Smooth muscle cell of the brain vasculature (primary cell): ENCODE measurements around the gene INSYN1.
"Not testable (repeated sequence)": the region's sequence is repeated elsewhere in the genome, so short reads cannot be mapped to it uniquely, and the experiment has no call there.

Experiments
- DNase-seq: peaks from one replicate; pipeline ENCODE4 v3.0.0-alpha.2; 2012; ENCODE audit warnings: low read depth, low spot score

The INSYN1 gene, protein sequence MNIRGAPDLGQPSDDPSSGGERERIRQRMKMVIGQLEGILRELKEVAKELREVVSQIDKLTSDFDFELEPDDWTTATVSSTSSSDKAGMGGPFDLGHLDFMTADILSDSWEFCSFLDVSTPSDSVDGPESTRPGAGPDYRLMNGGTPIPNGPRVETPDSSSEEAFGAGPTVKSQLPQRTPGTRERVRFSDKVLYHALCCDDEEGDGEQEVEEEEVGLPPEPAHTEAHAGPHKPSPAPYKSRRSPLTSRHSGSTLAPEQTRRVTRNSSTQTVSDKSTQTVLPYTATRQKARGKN

GRCh38 chr15:73753250-73754130, at the start of gene INSYN1:
Gene INSYN1 (minus strand): TSS chr15:73753351. CDS start chr15:73751130, 2,221 bp downstream.
- no peak for DNase-seq

DNA sequence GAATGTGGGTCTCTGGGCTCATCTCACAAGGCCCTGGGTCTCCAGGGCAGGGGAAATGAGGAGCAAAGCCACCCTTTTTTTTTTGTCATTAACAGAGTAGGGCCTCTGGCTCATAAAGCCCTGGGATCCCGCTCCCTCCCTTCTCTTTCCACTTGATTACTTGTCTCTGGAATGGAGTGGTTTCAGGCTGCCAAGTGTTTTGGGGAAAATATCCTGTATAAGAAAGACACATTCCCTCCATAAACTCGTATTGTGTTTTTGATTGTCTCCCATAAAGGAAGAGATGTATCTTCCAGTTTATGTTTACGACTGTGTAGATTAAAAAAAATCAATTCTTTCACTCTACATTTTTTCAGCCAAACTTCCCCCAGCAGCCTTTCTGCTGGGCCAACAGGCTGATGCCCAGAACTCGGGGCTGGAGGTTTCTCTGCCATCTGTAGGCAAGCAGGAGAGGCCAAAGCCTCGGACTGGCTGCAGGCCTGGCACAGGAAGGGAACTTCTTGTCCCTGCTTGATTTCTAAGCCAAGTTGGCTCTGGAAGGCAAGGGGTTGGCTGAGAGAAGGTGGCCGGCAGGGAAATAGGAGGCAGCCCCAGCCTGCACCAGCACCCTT, 49.4 kb upstream of the INSYN1 start:
- no peak for DNase-seq

DNA sequence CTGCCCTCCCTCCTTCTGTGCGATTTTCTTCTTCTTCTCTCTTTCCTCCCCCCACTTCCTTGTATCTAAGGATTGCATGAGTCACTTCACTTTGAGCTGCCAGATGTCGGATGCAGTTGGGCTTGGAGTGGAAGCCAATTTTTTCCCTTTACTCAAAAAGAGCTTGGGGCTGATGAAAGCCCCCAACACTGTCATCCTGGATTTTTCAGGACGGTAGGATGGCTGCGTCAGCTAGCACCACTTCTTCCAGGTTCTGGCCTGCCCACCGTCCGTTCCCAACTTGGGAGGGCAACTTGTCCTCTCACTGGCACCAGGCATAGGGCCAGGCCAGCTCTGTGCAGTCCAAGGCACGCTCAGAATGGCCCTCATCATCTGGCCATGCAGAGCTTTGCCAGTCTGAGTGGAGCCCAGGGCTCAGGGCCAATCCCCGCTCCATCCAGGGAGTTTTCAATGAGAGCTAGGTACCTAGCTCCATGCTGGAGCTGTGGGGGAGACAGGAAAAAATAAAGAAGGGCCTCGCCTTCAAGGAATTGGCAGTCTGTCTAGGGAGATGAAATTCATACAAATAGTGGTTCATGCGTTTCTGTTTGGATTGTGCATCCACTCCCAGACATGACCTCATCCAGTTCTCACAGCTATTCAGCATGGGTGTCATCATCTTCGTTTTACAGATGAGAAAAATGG, 47.7 kb upstream of the INSYN1 start:
- DNase-seq: peak; percentile 26

DNA sequence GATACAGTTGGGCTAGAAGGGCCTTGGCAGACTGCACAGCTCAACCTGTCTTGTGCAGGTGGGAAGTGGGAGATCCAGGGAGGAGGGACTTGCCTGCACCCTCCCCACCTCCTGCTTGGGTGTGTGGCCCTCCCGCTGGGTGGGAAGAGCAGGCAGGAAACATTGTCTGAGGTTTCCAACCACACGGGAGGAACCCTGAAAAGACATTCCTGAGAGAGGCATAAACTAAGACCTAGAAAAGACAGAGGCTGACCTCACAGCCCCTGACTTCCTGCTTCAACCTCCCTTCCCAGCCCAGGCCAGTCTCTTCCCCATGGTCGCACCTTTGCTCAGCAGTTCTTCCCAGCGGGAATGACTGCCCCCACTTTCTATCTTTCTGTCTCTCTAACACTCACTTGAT, 46.3 kb upstream of the INSYN1 start:
- DNase-seq: no peak

GRCh38 chr15:73797366-73798158, 44.4 kb upstream of the INSYN1 start:
- DNase-seq: no peak

GRCh38 chr15:73796331-73796831, 43.2 kb upstream of the INSYN1 start:
- no peak for DNase-seq

DNA sequence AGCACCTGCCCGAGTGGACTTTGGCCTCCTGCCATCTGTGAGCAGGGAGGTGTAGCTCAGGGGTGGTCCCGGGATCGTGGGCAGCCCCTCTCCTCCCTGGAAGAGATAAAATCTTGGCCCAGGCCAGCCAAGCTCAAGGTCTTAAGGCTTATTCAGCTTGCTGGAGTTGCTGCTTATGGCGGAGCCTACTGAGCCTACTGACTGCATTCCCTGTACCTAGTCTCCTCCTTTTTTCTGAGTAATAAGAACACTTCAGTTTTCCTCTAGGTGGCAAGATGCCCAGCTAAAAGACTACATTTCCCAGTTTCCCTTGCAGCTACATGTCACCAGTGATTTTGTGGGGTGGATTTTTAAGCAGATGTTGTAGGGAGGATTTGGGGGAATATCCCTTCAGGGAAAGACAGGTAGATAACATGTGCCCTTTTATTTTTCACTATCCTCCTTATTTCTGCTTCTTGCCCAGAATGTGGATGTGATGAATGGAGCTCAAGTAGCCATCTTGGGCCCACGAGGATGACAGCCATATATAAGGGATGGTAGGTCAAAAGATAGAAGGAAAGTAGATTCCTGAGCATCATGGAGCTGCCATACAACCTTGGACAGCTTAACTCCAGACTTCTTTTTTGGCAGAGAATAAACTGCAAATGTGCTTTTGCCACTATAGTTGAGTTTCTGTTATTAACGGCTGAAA, 41.4 kb upstream of the INSYN1 start:
- no peak for DNase-seq

GRCh38 chr15:73792899-73793541, 39.9 kb upstream of the INSYN1 start:
- DNase-seq: not testable (repeated sequence)

DNA sequence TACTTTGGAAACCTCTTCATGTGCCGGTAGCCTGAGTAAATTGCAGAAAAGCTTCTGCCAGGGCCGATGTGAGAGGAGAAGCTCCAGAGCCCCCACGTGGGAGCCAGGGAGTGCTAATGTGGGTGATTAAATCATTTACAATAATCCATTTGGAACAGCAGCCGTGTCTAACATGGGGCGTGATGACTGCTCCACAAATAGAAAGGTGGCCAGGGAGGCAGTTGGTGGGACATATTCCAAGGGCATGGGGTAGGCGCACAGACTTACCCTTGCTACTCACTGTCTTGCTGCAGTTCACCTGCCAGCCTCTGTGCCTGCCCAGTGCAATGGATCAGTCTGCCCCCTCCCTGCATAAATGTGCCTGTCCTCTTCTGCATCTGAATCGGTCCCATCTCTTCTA, 39.3 kb upstream of the INSYN1 start:
- DNase-seq: no peak

DNA sequence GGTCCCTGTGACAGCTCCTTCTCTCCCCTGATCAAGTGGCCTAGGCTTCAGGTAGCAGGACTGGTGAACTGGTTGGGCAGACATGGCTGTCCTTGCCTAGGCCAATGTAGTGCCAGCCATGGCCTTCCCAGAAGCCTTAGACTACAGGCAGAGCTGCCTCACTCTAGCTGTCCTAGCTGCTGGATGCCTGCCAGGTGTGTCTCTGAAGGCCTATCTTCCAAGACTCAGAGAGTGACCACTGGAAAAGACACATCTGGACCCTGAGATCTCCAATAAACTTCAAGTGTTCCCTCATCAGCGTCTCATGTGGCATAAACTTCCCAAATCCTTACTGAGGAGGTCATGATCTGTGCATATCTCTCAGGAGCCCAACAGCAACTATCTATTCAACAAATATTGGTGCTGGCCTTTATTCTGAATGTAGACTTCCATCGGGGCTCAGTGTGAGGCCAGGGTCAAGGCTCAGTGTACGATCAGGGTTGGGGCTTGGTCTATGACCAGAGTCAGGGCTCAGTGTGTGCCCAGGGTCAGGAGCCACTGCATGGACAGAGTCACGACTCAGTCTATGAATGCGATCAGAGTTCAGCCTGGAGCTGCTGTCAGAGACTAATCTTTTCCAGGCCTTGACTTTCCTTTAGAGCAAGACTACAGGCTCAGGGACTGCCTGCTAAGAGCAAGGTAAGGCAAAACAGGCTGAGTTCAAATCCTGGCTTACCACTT, 36.5 kb upstream of the INSYN1 start:
- DNase-seq: no peak

DNA sequence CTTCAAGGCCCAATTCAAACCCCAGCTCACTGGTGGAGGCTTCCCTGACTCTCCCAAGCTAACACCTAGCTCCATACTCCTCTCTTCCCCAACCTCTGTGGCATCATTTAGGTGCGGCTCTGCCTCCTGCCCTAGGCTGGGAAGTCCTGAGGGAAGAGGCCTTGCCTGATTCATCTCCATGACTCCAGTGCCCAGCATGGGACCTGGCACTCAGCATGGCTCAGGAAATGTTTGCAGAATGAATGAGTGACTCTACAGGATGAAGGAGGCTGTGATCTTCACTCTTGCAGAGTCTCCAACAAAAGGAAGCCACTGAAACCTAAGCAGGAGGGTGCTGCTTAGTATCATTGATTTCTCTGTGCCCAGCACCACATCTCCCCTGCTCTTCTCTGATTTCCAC, 34.5 kb upstream of the INSYN1 start:
- no peak for DNase-seq

DNA sequence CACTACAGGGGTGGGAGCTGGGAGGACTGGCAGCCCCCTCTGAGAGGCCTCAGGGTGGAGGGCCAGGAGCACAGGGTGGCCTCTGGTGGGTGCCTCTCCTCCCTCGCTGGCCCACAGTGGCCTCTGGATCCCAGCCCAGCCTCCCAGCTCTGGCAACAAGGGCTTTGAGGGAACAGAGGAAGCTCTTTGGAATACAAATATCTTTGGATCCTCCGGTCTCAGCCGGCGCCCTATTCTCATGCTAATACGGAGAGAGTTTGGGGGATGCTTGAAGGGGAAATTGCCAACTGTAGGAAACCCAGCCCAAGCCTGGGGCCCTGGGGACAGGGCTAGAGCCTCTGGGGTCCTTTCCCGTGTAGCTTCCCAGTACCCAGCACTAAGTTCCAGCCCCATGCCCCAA, 33.4 kb upstream of the INSYN1 start:
- DNase-seq: no peak

DNA sequence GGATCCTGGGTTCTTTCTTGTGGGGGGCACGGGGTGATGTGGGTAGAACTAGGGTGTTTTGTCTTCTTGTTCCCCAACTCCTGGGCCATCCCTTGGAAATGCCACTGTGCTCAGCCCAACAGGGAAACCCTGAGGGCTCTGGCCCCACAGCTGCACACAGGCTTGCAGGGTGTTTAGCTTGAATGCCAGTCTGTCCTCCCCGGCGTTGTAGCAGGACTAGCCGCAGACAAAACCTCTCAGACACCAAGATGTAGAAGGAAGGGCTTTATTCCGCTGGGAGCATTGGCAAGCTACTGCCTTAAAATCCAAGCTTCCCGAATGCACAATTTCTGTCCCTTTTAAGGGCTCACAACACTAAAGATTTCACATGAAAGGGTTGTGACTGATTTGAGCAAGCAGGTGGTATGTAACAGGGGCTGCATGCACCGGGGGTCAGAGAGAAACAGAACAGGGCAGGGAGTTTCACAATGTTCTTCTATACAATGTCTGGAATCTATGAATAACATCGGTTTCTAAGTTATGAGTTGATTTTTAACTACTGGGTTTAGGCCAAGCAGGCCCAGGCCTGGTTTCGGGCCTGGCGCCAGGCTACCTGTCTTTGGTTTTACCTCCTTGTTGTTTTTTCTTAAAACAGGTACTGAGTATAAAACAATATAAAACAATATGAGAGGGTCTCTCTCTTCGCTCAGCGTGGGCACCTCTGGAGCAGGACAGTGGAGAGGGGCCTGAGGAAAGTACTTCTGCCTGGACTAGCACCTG, 32.3 kb upstream of the INSYN1 start:
- not testable (repeated sequence) for DNase-seq

DNA sequence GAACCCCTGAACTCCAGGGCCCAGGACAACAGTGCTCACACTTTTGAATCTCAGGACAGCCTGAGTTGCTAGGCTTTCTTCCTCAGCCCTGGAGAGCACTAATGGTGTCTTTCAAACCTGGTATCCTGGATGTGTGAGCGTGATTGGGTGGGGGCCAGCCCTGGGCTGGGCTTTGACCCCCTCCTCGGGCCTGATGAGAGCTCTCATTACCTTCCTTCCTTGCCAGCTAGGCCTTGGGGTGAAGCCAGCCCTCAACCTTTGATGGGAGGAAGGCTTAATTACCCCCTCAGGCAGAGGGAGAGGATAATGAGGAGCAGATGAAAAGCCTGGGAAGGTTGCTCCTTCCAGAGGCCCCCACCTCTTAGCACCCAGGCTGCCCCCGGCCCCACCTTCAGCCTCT, 31.1 kb upstream of the INSYN1 start:
- no peak for DNase-seq

- DNase-seq: no peak
These were observed 29.3 kb upstream of the INSYN1 start for GRCh38 chr15:73782344-73782959.

- no peak for DNase-seq
These were observed 28.1 kb upstream of the INSYN1 start for GRCh38 chr15:73781038-73781925.

GRCh38 chr15:73779974-73780373, 26.8 kb upstream of the INSYN1 start:
- no peak for DNase-seq
